NCI-H526 (cell line): ENCODE data around the gene SPRYD3.
"Not testable (repeated sequence)": the region's sequence is repeated elsewhere in the genome, so short reads cannot be mapped to it uniquely, and the experiment has no call there.

Experiments used
- DNase-seq, 2 experiments: peaks; one replicate each; lab custom pipeline; 2025; lab: John Stamatoyannopoulos, UW

SPRYD3 gene, protein sequence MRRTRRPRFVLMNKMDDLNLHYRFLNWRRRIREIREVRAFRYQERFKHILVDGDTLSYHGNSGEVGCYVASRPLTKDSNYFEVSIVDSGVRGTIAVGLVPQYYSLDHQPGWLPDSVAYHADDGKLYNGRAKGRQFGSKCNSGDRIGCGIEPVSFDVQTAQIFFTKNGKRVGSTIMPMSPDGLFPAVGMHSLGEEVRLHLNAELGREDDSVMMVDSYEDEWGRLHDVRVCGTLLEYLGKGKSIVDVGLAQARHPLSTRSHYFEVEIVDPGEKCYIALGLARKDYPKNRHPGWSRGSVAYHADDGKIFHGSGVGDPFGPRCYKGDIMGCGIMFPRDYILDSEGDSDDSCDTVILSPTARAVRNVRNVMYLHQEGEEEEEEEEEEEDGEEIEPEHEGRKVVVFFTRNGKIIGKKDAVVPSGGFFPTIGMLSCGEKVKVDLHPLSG

DNA sequence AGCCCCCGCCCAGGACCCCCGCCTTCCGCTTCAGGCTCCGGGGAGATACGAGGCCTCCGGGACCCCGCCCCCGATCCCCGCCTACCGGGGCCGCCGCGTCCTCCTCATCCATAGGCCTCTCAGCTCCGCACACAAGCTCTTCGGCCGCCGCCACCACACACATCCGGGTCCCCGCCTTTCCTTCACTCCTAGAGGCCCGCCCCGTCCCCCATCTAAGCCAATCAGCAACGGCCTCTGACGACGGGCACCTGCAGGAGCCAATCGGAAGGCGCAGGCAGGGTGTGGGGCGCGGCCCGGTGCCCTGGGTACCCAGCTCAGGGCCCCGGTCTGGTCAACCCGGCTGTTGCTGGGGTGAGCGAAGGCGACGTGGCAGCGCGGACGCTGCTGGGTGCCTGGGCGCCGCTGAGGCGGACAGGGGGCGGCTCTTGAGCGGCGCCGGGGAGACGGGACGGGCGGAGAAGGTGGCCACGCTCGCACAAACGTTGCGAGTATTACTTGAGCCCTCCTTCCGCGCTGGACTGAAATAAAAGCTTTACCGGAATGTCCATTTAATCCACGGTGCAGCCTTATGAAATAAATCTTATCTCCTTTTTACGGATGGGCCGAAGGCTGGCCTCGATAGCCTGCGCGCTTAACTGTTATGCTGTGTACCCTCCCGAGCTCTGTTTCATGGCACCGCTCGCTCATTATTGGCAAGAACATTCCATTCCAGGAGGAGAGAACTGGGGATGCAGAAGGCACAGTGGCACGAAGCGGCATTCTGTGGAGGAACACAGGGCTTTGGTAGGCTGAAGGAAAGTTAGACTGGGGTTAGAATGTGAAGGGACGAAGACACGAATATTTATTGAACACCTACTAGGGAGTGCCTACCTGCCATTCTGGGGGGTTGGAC lies at the start of gene SPRYD3:
Gene SPRYD3, minus strand, starts transcription at position 165 of the 892 bp plus-strand sequence. Its CDS starts 57 bp downstream, at position 108.
- peak; percentile 93 to 98 for DNase-seq

DNA sequence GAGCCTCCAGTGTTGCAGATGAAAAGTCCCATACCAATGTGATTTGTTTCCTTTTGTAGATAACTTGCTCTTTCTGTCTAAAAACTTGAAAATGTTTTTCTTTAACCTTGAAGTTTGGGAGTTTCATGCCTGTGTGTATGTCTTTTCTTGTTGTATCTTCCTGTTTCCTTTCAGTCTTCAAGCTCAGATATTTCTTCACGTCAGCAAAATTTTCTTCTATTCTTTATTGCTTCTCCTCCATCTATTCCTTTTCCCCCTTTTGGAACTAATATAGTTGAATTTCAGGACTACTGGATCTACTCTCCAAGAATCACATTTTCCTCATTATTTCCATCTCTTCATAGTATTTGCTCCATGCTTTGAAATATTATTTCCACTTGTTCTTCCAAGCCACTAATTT lies 48.0 kb upstream of the SPRYD3 start:
- no peak for DNase-seq

GRCh38 chr12:53124352-53124723 lies 45.1 kb upstream of the SPRYD3 start:
- DNase-seq = no peak

DNA sequence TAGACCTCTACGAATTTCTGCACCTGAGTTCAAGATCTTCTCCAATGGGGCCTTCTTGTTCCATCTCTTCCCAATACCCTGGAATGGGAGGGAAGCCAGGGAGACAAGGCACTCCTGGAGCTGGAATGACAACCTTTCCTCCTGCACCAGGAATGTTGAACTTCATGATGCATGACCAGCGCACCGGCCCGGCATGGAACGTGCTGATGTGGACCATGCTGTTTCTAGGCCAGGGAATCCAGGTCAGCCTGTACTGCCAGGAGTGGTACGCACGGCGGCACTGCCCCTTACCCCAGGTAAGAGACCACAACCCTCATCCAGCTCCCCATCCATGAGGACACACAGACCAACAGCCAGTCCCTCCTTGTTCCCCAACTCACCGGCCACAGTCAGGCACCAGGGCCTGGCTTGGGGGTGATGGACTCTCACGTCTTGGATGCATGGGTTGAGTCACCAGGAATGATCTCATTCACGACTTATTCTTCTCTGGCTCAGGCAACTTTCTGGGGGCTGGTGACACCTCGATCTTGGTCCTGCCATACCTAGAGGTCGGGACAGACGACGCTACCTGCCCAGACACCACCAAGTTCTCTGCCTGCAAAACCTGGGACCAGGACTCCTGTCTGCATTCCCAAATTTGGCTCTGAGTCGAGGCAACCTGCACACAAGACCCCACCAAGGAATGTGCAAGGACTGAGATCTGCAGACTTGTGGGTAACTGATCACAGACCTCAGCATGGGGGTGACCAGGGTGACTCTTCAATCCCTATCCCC lies 44.6 kb upstream of the SPRYD3 start:
- no peak for DNase-seq

- DNase-seq = no peak
These were observed 43.8 kb upstream of the SPRYD3 start for GRCh38 chr12:53122961-53123468.

- no peak for DNase-seq
These were observed 41.7 kb upstream of the SPRYD3 start for GRCh38 chr12:53120685-53121525.

- DNase-seq = no peak
These were observed 39.6 kb upstream of the SPRYD3 start for GRCh38 chr12:53118751-53119300.

DNA sequence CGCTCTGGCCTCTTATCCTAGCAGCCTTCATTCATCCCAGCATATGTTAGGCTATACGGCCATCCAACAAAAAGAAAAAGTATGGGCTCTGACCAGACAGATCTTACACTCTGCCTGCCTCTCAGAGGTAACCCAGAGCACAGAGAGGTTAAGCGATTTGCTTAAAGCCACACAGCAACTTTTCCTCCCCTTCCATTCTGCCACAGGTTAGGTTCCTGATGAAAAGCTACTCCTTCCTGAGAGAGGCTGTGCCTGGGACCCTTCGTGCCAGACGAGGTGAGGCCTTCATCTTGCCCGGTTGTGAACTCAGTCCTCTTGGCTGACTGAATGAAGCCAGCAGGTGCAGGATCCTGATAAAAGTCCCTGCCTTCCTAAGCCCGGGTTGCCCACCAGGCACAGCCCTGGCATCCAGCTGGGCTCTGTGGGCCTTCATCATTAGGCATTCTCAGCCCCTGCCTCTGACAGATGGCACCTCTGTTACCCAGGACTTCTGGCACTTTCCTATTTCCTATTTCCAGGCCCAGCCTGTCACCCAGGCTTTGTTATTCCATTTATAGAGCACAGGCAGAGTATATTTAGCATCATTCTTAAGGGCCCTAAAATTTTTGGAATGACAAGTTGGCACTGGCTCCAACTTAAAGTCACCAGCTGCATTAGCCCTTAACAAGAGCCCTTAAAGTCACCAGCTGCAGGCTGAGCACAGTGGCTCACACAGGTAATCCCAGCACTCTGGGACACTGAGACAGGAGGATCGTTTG lies 36.9 kb upstream of the SPRYD3 start:
- no peak for DNase-seq

- DNase-seq = no peak
These were observed 36.1 kb upstream of the SPRYD3 start for GRCh38 chr12:53115112-53115890.

DNA sequence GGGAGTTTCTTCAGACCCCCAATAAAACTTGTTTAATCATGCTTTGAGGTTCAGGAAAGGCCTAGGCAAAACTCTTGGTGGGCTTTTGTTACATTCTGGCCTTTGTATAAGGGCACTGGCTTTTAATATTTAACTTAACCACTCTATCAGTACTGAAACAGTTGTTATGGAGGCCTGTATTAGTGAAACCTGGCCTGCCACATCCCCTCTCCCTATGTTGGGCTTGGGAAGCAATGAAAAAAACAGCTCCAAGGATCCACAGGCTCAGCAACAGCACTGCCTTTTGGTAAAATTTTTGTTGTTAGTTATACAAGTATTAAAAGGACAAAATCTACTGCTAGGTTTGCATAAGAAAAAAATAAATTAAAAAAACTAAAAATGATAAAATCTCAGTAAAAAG lies 34.8 kb upstream of the SPRYD3 start:
- no peak for DNase-seq

GRCh38 chr12:53113136-53113705 lies 34.0 kb upstream of the SPRYD3 start:
- peak in 1 of 2 experiments; percentile 24 for DNase-seq

GRCh38 chr12:53112431-53112830 lies 33.2 kb upstream of the SPRYD3 start:
- DNase-seq = not testable (repeated sequence)

- DNase-seq = no peak
These were observed 27.9 kb upstream of the SPRYD3 start for GRCh38 chr12:53107122-53107521.

DNA sequence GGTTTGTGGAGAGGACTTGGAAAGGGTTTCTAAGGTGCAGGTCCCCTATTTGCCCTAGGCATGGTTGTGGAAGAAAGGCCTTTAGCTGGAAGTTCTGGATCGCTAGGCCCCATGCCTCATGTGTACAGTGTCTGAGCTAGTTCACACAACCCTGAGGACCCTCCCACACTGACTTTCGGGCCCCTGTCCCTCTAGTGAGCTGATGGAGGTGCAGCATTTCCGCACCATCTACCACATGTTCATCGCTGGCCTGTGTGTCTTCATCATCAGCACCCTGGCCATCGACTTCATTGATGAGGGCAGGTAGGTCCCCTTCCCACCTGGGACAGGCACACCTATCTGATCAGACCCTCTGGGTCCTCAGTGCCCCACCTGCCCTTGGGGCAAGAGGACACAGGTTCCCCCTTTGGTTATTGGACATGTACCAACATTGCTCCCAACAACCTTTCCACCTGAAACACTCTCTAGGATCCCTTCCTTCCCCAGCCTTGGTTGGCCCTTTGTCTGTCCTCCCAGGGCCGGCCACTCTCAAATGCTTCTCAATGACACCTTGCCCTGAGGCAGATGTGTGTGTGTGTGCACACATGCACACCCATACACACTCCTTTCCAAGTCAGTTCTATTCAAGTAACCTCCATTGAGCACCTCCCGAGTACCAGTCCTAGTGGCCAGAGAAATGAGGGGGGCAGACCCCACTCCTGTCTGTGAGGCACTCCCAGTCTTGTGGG lies 26.7 kb upstream of the SPRYD3 start:
- DNase-seq = no peak

DNA sequence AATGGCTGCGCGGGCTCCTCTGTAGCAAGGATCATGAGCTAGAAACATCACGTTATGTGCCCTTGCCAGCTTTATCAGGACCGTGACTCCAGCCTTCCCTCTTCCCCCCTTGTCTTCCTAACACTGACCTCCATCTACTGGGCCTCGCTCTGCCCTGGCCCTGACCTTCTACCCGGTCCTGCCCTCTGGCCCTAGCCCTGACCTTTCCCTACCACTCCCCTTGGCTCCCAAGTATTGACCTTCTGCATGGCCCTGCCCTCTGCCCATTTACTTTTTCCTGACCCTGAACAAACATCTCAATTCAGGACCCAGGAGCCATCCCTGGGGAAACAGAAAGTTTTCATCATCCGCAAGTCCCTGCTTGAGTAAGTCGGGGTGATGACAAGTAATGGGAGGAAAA lies 26.1 kb upstream of the SPRYD3 start:
- DNase-seq = no peak

DNA sequence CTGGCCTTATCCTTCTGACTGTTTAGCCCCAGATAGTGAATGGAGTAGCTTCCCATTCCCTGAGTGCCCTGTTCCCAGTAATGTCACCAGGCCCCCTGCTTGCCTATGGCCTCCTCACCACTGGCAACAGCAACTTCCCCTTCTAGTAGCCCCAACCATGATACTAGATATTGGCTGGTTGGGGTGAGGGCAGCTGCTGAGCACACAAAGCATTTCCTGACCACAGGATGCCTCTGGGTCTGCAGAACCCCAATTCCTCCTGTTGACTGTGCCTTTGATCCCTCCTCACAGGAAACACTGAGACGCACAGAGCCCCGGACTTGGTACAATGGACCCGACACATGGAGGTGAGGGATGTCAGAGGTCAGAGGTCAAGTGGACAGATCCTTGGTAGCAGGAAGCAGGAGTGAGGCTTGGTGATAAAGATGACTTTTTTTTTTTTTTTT lies 24.7 kb upstream of the SPRYD3 start:
- DNase-seq = no peak

GRCh38 chr12:53102883-53103807 lies 24.0 kb upstream of the SPRYD3 start, which contains the start of gene SOAT2:
Gene SOAT2, plus strand, starts transcription at chr12:53103486. Its CDS starts 92 bp downstream, at chr12:53103578.
- peak in 1 of 2 experiments; percentile 10 for DNase-seq
